ENCODE results near the gene TRO.

The TRO gene

GRCh38 chrX:54922547-54922946, 1.9 kb downstream of the TRO start:
- DNase-seq (ENCODE audit: extremely low spot score): no peak
- no peak for TF ChIP-seq ARNT (IDR thresholded peaks at IDR 0.05)
- POLR2A ChIA-PET: interaction anchor here (0.8 to 1.9 kb wide), 4 partner anchors 8 to 281 kb away, joined by 3 to 8 read pairs (median 7); partner anchors contain the start of gene APEX2
- CTCF ChIA-PET: no interaction called here

DNA sequence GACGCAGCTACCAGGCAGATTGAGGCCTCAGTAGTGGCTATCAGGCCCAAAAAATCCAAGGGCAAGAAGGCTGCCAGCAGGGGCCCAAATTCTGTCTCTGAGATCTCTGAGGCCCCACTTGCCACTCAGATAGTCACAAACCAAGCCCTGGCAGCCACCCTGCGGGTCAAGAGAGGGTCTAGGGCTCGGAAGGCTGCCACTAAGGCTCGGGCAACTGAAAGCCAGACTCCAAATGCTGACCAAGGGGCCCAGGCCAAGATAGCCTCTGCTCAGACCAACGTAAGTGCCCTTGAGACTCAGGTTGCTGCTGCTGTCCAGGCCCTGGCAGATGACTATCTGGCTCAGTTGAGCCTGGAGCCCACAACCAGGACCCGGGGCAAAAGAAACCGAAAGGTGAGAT, 2.8 kb downstream of the TRO start:
- ChIA-PET CTCF (no interaction called here), POLR2A (interaction anchor here (1.4 kb wide), 1 partner anchor 76 kb away, joined by 4 read pairs; the partner anchor contains the start of gene APEX2)
- no peak for DNase-seq (ENCODE audit: extremely low spot score)
- TF ChIP-seq ELF4 (IDR thresholded peaks at IDR 0.05) (no peak), FOXK2 (IDR thresholded peaks at IDR 0.05) (no peak), NFRKB (IDR thresholded peaks at IDR 0.05) (no peak), FOXA1 (IDR thresholded peaks at IDR 0.05) (no peak), SUZ12 (IDR thresholded peaks at IDR 0.05) (no peak), ZNF384 (IDR thresholded peaks at IDR 0.05) (no peak), HDGF (IDR thresholded peaks at IDR 0.05; ENCODE audit: borderline replicate concordance) (no peak)
- TF ChIP-seq, protein P1, sequence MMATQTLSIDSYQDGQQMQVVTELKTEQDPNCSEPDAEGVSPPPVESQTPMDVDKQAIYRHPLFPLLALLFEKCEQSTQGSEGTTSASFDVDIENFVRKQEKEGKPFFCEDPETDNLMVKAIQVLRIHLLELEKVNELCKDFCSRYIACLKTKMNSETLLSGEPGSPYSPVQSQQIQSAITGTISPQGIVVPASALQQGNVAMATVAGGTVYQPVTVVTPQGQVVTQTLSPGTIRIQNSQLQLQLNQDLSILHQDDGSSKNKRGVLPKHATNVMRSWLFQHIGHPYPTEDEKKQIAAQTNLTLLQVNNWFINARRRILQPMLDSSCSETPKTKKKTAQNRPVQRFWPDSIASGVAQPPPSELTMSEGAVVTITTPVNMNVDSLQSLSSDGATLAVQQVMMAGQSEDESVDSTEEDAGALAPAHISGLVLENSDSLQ (IDR thresholded peaks at IDR 0.05): no peak

- no peak for DNase-seq (ENCODE audit: extremely low spot score)
- POLR2A ChIA-PET: no interaction called here
- no peak for TF ChIP-seq TARDBP (IDR thresholded peaks at IDR 0.05)
- no peak for TF ChIP-seq L3MBTL2 (conservative IDR thresholded peaks at IDR 0.05)
- no peak for TF ChIP-seq ZNF384 (IDR thresholded peaks at IDR 0.05)
- TF ChIP-seq CTBP1 (IDR thresholded peaks at IDR 0.05; ENCODE audit: borderline replicate concordance): no peak
- TF ChIP-seq FOXM1 (IDR thresholded peaks at IDR 0.05; ENCODE audit: borderline replicate concordance): no peak
- CTCF ChIA-PET: no interaction called here
These were observed 6.4 kb downstream of the TRO start for GRCh38 chrX:54926978-54927377.

GRCh38 chrX:54928876-54929275, 8.3 kb downstream of the TRO start:
- CTCF ChIA-PET: no interaction called here
- TF ChIP-seq HDGF (IDR thresholded peaks at IDR 0.05; ENCODE audit: borderline replicate concordance) (no peak), TARDBP (IDR thresholded peaks at IDR 0.05) (no peak), CTBP1 (IDR thresholded peaks at IDR 0.05; ENCODE audit: borderline replicate concordance) (no peak), L3MBTL2 (conservative IDR thresholded peaks at IDR 0.05) (no peak), FOXK2 (IDR thresholded peaks at IDR 0.05) (no peak), ARNT (IDR thresholded peaks at IDR 0.05) (no peak), FOXA1 (IDR thresholded peaks at IDR 0.05) (no peak), BHLHE40 (IDR thresholded peaks at IDR 0.05; ENCODE audit: borderline replicate concordance) (no peak), NFRKB (IDR thresholded peaks at IDR 0.05) (no peak), ZNF384 (IDR thresholded peaks at IDR 0.05) (no peak), ELF4 (IDR thresholded peaks at IDR 0.05) (no peak), LEF1 (IDR thresholded peaks at IDR 0.05; ENCODE audit: borderline replicate concordance) (no peak)
- TF ChIP-seq, protein P1 (IDR thresholded peaks at IDR 0.05): no peak
- DNase-seq (ENCODE audit: extremely low spot score): no peak
- POLR2A ChIA-PET: interaction anchor here (1.1 kb wide), 1 partner anchor 71 kb away, joined by 4 read pairs; the partner anchor contains the start of gene APEX2

DNA sequence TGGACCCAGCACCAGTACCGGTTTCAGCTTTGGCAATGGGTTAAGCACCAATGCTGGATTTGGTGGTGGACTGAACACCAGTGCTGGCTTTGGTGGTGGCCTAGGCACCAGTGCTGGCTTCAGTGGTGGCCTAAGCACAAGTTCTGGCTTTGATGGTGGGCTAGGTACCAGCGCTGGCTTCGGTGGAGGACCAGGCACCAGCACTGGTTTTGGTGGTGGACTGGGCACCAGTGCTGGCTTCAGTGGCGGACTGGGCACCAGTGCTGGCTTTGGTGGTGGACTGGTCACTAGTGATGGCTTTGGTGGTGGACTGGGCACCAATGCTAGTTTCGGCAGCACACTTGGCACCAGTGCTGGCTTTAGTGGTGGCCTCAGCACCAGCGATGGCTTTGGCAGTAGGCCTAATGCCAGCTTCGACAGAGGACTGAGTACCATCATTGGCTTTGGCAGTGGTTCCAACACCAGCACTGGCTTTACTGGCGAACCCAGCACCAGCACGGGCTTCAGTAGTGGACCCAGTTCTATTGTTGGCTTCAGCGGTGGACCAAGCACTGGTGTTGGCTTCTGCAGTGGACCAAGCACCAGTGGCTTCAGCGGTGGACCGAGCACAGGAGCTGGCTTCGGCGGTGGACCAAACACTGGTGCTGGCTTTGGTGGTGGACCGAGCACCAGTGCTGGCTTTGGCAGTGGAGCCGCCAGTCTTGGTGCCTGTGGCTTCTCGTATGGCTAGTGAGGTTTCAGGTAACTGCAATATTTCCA, 9.8 kb downstream of the TRO start:
- CTCF ChIA-PET: no interaction called here
- POLR2A ChIA-PET: interaction anchor here (1.9 kb wide), 1 partner anchor 9 kb away, joined by 6 read pairs; no protein-coding TSS in a partner anchor
- TF ChIP-seq BHLHE40 (IDR thresholded peaks at IDR 0.05; ENCODE audit: borderline replicate concordance) (no peak), FOXA1 (IDR thresholded peaks at IDR 0.05) (no peak), CTBP1 (IDR thresholded peaks at IDR 0.05; ENCODE audit: borderline replicate concordance) (no peak), SUZ12 (IDR thresholded peaks at IDR 0.05) (no peak), ARNT (IDR thresholded peaks at IDR 0.05) (no peak), ELF4 (IDR thresholded peaks at IDR 0.05) (no peak)
- TF ChIP-seq, protein P1 (IDR thresholded peaks at IDR 0.05): no peak
- no peak for DNase-seq (ENCODE audit: extremely low spot score)

DNA sequence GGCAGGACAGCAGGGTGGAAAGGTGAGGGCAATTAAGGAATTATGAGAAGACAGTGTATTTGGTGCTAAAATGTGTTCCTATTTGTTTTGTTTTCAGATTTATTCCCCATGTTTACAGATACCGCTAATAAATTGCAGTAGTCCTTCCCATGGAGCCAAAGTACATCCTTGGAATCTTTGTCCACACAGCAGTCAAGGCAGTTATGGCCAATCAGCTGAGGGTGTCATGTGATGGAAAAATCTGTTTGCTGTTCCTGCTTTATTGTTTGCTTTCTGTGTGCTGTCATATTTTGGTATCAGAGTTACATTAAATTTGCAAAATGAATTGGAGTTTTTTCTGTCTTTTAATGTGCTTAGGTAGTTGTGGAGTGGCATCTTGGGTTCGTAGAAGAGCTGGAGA, 10.5 kb downstream of the TRO start:
- POLR2A ChIA-PET: interaction anchor here (1.9 kb wide), 1 partner anchor 9 kb away, joined by 6 read pairs; no protein-coding TSS in a partner anchor
- no peak for DNase-seq (ENCODE audit: extremely low spot score)
- TF ChIP-seq TARDBP (IDR thresholded peaks at IDR 0.05) (no peak), FOXA1 (IDR thresholded peaks at IDR 0.05) (no peak), ARNT (IDR thresholded peaks at IDR 0.05) (no peak), SUZ12 (IDR thresholded peaks at IDR 0.05) (no peak)
- CTCF ChIA-PET: no interaction called here

DNA sequence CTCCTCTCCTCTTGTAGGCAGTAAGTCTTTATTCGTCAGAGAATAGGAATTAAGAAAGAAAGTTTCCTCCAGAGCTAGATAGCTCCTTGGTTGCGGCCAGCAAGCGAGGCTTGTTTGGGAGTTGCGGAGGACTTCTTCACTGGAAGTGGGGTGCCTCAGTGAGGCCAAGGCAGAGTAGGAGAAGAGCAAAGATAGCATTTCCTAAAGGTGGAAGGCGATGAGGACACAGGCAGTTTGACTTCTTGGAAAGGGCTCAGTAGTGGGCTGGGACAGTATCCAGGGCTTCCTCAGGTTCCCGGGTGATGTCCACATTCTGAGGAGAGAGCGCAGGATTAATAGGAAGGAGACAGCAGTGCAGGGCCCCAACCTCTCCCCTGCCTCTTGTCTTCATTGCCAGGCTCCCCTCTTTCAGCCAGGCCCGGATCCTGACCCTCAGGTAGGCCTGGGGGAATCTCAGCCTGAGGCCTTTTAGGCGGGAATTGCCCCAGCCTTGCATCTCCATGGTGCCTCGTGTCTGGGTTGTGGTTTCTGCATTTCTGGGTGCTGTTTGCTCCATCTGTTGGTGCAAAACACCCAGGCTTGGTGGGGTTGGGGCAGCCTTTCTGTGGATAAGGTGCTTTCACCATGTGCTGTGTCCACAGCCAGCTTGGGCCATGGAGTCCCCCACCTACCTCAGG, 12.7 kb downstream of the TRO start:
- TF ChIP-seq TARDBP (IDR thresholded peaks at IDR 0.05) (no peak), SUZ12 (IDR thresholded peaks at IDR 0.05) (no peak), HDGF (IDR thresholded peaks at IDR 0.05; ENCODE audit: borderline replicate concordance) (no peak), FOXK2 (IDR thresholded peaks at IDR 0.05) (no peak), BHLHE40 (IDR thresholded peaks at IDR 0.05; ENCODE audit: borderline replicate concordance) (no peak), ZNF384 (IDR thresholded peaks at IDR 0.05) (no peak), NFRKB (IDR thresholded peaks at IDR 0.05) (no peak), FOXA1 (IDR thresholded peaks at IDR 0.05) (no peak), ELF4 (IDR thresholded peaks at IDR 0.05) (no peak), FOXM1 (IDR thresholded peaks at IDR 0.05; ENCODE audit: borderline replicate concordance) (no peak), CTBP1 (IDR thresholded peaks at IDR 0.05; ENCODE audit: borderline replicate concordance) (no peak), SP1 (IDR thresholded peaks at IDR 0.05) (no peak), LEF1 (IDR thresholded peaks at IDR 0.05; ENCODE audit: borderline replicate concordance) (no peak), ARNT (IDR thresholded peaks at IDR 0.05) (no peak)
- TF ChIP-seq, protein P1 (IDR thresholded peaks at IDR 0.05): no peak
- no peak for DNase-seq (ENCODE audit: extremely low spot score)
- ChIA-PET CTCF (no interaction called here), POLR2A (no interaction called here)
